ENCODE measurements around the gene LAMA3. TPM values are rescaled to one million over a fixed set of nuclear protein-coding genes. Genes with fewer than 3 reads are reported as not detected.
"Not testable (repeated sequence)": the region's sequence is repeated elsewhere in the genome, so short reads cannot be mapped to it uniquely, and the experiment has no call there.

Gene LAMA3
- total RNA-seq, 1 donor: 8.3 TPM

GRCh38 chr18:23731861-23732260, 42.6 kb downstream of the LAMA3 start:
- no peak overlapping the region for H3K4me2 ChIP-seq (ENCODE audit: insufficient read depth, low read length)
- no peak overlapping the region for H3K4me3 ChIP-seq (ENCODE audit: insufficient read depth, low read length)
- H4K20me1 ChIP-seq (ENCODE audit: insufficient read depth, low read length): no peaks in the 10 kb centered on the region
- H3K9me3 ChIP-seq (ENCODE audit: low read depth, low read length): no peaks in the 10 kb centered on the region
- H3K79me2 ChIP-seq (ENCODE audit: insufficient read depth, low read length): no peaks in the 10 kb centered on the region
- no peak for DNase-seq (ENCODE audit: insufficient read length, low spot score, missing footprints)
- no peak for TF ChIP-seq CTCF (IDR thresholded peaks at IDR 0.05; ENCODE audit: extremely low read depth, low read depth, low read length)
- H3K27ac ChIP-seq (ENCODE audit: low read depth, low read length): no peak overlapping the region
- H3K4me1 ChIP-seq (ENCODE audit: insufficient read depth, low read length): peaks cover 6% of the 10 kb centered on the region
- H2AFZ ChIP-seq (ENCODE audit: low read length): no peak overlapping the region
- H3K36me3 ChIP-seq (ENCODE audit: insufficient read depth, low read length): no peaks in the 10 kb centered on the region
- no peaks in the 10 kb centered on the region for H3K27me3 ChIP-seq (ENCODE audit: insufficient read depth, low read length)

- H3K79me2 ChIP-seq (ENCODE audit: insufficient read depth, low read length): no peaks in the 10 kb centered on the region
- no peak overlapping the region for H3K4me2 ChIP-seq (ENCODE audit: insufficient read depth, low read length)
- no peak overlapping the region for H2AFZ ChIP-seq (ENCODE audit: low read length)
- no peaks in the 10 kb centered on the region for H3K27me3 ChIP-seq (ENCODE audit: insufficient read depth, low read length)
- DNase-seq (ENCODE audit: insufficient read length, low spot score, missing footprints): no peak
- TF ChIP-seq CTCF (IDR thresholded peaks at IDR 0.05; ENCODE audit: extremely low read depth, low read depth, low read length): no peak
- peaks cover 6% of the 10 kb centered on the region for H3K4me1 ChIP-seq (ENCODE audit: insufficient read depth, low read length)
- no peaks in the 10 kb centered on the region for H4K20me1 ChIP-seq (ENCODE audit: insufficient read depth, low read length)
- no peak overlapping the region for H3K27ac ChIP-seq (ENCODE audit: low read depth, low read length)
- no peak overlapping the region for H3K4me3 ChIP-seq (ENCODE audit: insufficient read depth, low read length)
- no peaks in the 10 kb centered on the region for H3K9me3 ChIP-seq (ENCODE audit: low read depth, low read length)
- no peaks in the 10 kb centered on the region for H3K36me3 ChIP-seq (ENCODE audit: insufficient read depth, low read length)
Observed at GRCh38 chr18:23732439-23732838, 43.2 kb downstream of the LAMA3 start.

- not testable (repeated sequence) for H3K4me1 ChIP-seq (ENCODE audit: insufficient read depth, low read length); H3K9me3 ChIP-seq (ENCODE audit: low read depth, low read length); H3K4me2 ChIP-seq (ENCODE audit: insufficient read depth, low read length); DNase-seq (ENCODE audit: insufficient read length, low spot score, missing footprints); H3K36me3 ChIP-seq (ENCODE audit: insufficient read depth, low read length); H4K20me1 ChIP-seq (ENCODE audit: insufficient read depth, low read length); H3K27ac ChIP-seq (ENCODE audit: low read depth, low read length); H2AFZ ChIP-seq (ENCODE audit: low read length); H3K4me3 ChIP-seq (ENCODE audit: insufficient read depth, low read length); H3K79me2 ChIP-seq (ENCODE audit: insufficient read depth, low read length); H3K27me3 ChIP-seq (ENCODE audit: insufficient read depth, low read length)
Observed at GRCh38 chr18:23733265-23733664, 44.0 kb downstream of the LAMA3 start.

- H3K4me3 ChIP-seq (ENCODE audit: insufficient read depth, low read length): no peak overlapping the region
- H3K36me3 ChIP-seq (ENCODE audit: insufficient read depth, low read length): no peaks in the 10 kb centered on the region
- TF ChIP-seq CTCF (IDR thresholded peaks at IDR 0.05; ENCODE audit: extremely low read depth, low read depth, low read length): no peak
- H3K27ac ChIP-seq (ENCODE audit: low read depth, low read length): no peak overlapping the region
- no peaks in the 10 kb centered on the region for H4K20me1 ChIP-seq (ENCODE audit: insufficient read depth, low read length)
- H3K4me2 ChIP-seq (ENCODE audit: insufficient read depth, low read length): no peak overlapping the region
- no peak for DNase-seq (ENCODE audit: insufficient read length, low spot score, missing footprints)
- H3K27me3 ChIP-seq (ENCODE audit: insufficient read depth, low read length): no peaks in the 10 kb centered on the region
- H3K79me2 ChIP-seq (ENCODE audit: insufficient read depth, low read length): no peaks in the 10 kb centered on the region
- H3K4me1 ChIP-seq (ENCODE audit: insufficient read depth, low read length): peaks cover 7% of the 10 kb centered on the region
- H3K9me3 ChIP-seq (ENCODE audit: low read depth, low read length): no peaks in the 10 kb centered on the region
- no peak overlapping the region for H2AFZ ChIP-seq (ENCODE audit: low read length)
Observed at GRCh38 chr18:23733895-23734294, 44.6 kb downstream of the LAMA3 start.
